Measurements from ENCODE around the gene DLG5.

Gene DLG5

GRCh38 chr10:77909749-77910375 is 16.7 kb downstream of the DLG5 start:
- DNase-seq: no peak

- no peak for DNase-seq
Observed at GRCh38 chr10:77909021-77909748, 17.4 kb downstream of the DLG5 start.

GRCh38 chr10:77907900-77908717 is 18.4 kb downstream of the DLG5 start:
- no peak for DNase-seq

DNA sequence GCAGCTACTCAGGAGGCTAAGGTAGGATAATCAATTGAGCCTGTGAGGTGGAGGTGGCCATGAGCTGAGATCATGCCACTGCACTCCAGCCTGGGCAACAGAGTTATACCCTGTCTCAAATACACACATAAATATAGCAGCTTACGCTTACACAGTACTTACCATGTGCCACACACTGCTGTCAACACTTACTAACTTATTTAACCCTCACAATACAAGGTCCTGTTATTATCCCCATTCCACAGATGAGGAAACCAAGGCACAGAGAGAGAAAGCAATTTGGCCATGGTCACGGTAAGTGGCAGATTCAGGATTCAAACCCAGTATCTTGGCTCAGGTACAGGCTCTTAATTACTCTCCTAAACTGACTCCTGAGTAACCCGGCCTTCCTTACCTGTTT is 19.1 kb downstream of the DLG5 start:
- no peak for DNase-seq

DNA sequence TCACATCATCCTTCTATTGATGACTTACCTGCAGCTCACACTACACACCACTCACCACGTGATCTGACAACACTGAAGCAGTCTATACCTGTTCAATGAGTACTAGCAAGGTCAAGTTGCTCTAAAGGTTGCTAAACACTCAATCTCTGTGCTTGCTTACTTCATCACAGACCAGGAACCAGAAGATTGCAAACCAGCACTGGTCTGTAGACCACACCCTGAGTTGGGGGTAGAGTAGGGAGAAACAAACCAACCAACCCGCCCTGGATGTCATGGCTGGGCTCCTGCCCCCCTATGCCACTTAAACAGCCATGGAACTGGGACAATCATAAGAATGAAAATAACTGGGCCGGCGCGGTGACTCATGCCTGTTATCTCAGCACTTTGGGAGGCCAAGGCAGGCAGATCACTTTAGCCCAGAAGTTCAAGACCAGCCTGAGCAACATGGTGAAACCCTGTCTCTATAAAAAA is 19.6 kb downstream of the DLG5 start:
- no peak for DNase-seq

- no peak for DNase-seq
Observed at GRCh38 chr10:77905781-77906180, 20.8 kb downstream of the DLG5 start.

DNA sequence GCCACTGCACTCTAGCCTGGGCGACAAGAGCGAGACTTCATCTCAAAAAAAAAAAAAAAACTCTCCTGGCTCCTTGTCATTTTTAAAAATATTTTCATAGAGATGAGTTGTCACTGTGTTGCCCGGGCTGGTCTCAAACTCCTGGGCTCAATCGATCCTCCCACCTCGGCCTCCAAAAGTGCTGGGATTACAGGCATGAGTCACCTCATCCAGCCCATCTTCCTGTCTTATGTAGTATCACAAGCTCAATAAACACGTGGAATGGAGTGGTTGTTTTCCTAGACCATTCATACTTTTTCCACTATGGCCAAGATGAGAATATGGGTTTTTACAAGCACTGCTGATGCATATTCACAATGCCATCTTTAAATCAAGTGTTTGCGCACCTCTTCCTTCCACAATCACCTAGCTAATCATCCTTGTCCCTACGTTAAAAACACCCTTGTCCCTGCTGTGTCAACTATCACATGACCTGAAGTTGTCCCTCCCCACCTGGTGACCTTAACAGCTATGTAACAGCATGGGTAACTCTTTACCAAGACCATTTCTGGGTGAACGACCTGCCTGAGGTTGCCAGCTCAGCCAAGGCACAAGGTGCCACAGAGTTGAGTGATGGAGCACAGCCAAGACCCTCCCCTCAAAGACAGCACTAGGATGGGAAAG is 21.3 kb downstream of the DLG5 start:
- DNase-seq: no peak

GRCh38 chr10:77904100-77904840 is 22.3 kb downstream of the DLG5 start:
- DNase-seq: no peak

DNA sequence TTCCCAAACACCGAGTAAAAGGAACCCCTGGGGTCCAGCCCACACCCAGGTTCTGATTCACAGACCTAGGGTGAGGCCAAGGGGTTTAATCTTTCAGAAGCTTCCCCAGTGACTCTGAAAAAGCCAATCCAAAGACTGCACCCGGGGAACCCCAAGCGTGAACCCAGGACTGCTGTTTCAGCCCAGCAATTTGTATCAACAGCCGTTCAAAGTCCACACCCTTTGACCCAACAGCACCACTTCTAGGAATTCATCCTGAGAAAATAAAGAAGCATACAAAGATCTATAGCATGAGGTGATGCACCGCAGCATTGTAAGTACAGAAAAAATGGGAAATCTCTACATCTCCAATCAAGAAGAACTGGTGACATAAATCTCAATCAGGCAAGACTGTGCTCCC is 24.4 kb downstream of the DLG5 start:
- no peak for DNase-seq

DNA sequence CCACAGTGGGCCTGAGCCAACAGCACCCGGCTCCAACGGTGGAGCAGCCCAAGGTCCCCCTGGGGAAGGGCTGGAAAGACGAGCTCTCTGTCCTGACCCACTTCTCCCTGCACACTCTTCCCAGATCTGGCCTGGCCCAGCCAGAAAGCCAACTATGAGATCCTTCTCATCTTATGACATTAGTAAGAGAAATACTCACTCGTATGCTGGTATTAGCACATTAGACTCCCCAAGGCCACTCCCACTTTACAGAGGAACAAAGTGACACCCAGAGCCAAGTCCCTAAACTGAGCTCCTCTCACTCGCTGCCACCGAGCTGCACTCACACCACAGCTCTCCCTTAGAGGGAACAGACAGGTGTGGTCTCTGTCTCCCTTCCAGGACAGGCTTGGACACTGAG is 24.8 kb downstream of the DLG5 start:
- DNase-seq: no peak

- DNase-seq: no peak
Observed at GRCh38 chr10:77899690-77900089, 26.9 kb downstream of the DLG5 start.

- DNase-seq: no peak
Observed at GRCh38 chr10:77899080-77899477, 27.5 kb downstream of the DLG5 start.

DNA sequence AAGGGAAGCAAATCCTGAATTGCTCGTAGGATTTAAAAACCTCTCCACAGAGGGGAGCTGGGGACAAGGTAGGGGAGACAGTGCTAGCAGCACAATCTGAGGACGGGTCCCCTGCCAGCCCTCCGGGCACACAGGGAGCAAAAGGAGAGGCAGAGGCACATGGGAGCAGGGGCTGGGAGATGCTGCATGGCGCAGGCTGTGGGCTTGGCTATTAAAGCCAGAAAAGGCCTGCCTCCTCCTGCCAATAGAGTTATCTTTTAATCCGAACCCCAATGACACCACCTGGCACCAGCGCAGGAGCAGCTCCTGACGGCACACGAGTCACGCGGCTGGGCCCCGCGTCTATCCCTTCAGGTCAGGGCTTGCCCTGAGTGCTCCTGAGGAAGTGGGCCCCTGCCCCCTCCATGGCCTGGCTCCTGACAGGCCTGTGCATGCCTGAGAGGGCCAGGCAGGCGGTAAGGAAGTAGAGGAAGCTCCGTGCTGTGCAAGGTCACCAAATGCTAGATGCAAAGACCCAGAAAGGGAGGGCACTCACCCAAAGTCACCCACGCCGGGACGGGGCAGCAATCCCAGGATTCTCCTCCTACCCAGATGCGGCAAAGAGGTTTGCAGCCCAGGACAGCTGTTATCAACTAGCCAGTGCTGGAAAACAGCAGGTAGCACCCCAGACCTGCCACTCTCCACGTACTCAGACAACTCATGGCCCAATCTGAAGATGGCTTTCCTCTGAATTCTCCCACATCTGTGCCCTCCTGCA is 28.1 kb downstream of the DLG5 start:
- no peak for DNase-seq

DNA sequence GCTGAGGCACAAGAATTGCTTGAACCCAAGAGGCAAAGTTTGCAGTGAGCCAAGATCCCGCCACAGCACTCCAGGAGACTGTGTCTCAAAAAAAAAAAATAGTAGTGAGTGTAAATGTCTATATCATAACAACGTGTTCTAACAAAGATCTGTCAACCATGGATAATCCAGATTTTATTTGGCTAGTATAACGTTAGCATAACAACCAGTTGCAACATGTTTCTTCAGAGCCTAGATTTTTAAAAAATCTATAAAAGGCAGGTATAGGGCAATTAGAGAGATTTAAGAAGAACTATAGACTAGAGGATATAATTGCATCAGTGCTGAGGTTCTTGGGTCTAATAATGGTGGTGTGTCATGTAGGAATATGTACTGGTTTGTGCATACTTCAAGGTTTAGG is 30.5 kb downstream of the DLG5 start:
- no peak for DNase-seq

- DNase-seq: no peak
Observed at GRCh38 chr10:77894058-77894457, 32.5 kb downstream of the DLG5 start.

GRCh38 chr10:77893386-77893785 is 33.2 kb downstream of the DLG5 start:
- DNase-seq: no peak

DNA sequence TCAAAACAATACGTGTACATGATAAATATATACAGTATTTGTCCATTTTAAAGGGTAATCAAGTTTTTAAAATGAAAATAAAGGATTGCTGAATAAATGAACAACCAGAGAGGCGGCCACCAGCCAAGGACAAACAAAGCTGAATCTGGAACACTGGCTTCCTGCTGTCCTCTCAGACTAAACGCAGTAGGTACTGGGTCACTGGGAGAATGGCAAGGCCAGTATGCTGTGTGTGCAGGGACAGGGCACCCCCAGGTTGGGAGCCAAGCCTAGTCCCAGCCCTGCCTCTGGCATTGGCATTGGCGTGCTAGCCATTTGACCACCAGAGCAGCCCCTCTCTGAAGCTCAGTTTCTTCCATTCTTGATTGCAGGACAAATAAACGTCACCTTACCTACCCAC is 33.8 kb downstream of the DLG5 start:
- no peak for DNase-seq

- no peak for DNase-seq
Observed at GRCh38 chr10:77892021-77892739, 34.4 kb downstream of the DLG5 start.

- DNase-seq: no peak
Observed at GRCh38 chr10:77890097-77890496, 36.5 kb downstream of the DLG5 start.

GRCh38 chr10:77889277-77889903 is 37.2 kb downstream of the DLG5 start:
- DNase-seq: no peak

DNA sequence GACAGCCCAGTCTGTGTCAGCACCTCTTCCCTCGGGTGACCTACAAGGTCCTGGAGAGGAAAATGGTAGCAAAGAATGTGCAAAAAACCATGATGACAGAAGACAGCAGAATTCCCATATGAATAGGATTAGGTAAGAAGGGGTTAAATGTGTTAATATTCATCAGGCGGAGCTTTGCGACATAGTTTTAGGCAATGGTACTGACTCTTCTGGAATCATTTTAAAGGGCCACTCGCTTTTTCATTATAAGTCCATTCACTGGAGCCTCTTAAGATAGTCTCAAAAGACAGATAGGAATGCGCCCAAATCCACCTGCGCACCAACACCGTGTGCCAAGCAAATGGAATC is 38.2 kb downstream of the DLG5 start:
- DNase-seq: no peak

Measured in activated CD4-positive, CD25-positive, alpha-beta regulatory T cell (primary cell).